GM12873 (cell line): ENCODE results near the gene MYL12B.

Source experiments
- CTCF ChIP-seq: IDR thresholded peaks from 2 replicates; pipeline ENCODE4 v1.5.1; 2012; ENCODE audit warnings: low read depth, mild to moderate bottlenecking, moderate library complexity, low read length, control low read depth; ENCODE audit not compliant: insufficient read depth; ENCODE audit errors: missing control alignments

Gene MYL12B

GRCh38 chr18:3319894-3320454, 58.0 kb downstream of the MYL12B start:
- no peak for TF ChIP-seq CTCF

GRCh38 chr18:3321133-3321812, 59.3 kb downstream of the MYL12B start:
- TF ChIP-seq CTCF: no peak

GRCh38 chr18:3323900-3324299, 62.0 kb downstream of the MYL12B start:
- no peak for TF ChIP-seq CTCF
